Measurements from ENCODE around the gene CEMIP.

CEMIP gene

GRCh38 chr15:80911821-80912220, 132.7 kb downstream of the CEMIP start:
- Histone ChIP-seq H3K4me3 (ENCODE audit: extremely low read depth, insufficient read depth, low read length, poor library complexity, severe bottlenecking) (no peak overlapping the region), H3K4me1 (ENCODE audit: control insufficient read depth, insufficient read depth, low read length, poor library complexity, severe bottlenecking) (peaks cover 3% of the 10 kb centered on the region), H3K27ac (ENCODE audit: low read depth, low read length, severe bottlenecking) (no peak overlapping the region), H3K36me3 (ENCODE audit: control insufficient read depth, insufficient read depth, low read length) (no peaks in the 10 kb centered on the region), H3K9me3 (ENCODE audit: control insufficient read depth, low read length) (peaks cover 5% of the 10 kb centered on the region)
- WGBS, 2 experiments (ENCODE audit: insufficient coverage in 2 of 2), result 100% methylated on average over 1 of the region's 1 CpG

GRCh38 chr15:80912673-80913072, 133.5 kb downstream of the CEMIP start:
- no peak overlapping the region for H3K4me3 ChIP-seq (ENCODE audit: extremely low read depth, insufficient read depth, low read length, poor library complexity, severe bottlenecking)

GRCh38 chr15:80913541-80913940, 134.4 kb downstream of the CEMIP start:
- H3K4me3 ChIP-seq (ENCODE audit: extremely low read depth, insufficient read depth, low read length, poor library complexity, severe bottlenecking), result no peak overlapping the region
- H3K27ac ChIP-seq (ENCODE audit: low read depth, low read length, severe bottlenecking), result no peak overlapping the region
- 92 to 95% methylated on average over 5 of the region's 5 CpGs for WGBS, 2 experiments (ENCODE audit: insufficient coverage in 2 of 2)
- H3K9me3 ChIP-seq (ENCODE audit: control insufficient read depth, low read length), result peaks cover 5% of the 10 kb centered on the region
- H3K36me3 ChIP-seq (ENCODE audit: control insufficient read depth, insufficient read depth, low read length), result no peaks in the 10 kb centered on the region
- peaks cover 3% of the 10 kb centered on the region for H3K4me1 ChIP-seq (ENCODE audit: control insufficient read depth, insufficient read depth, low read length, poor library complexity, severe bottlenecking)

More at GRCh38 chr15:80912673-80913072, 133.5 kb downstream of the CEMIP start:
- Histone ChIP-seq H3K27ac (ENCODE audit: low read depth, low read length, severe bottlenecking) (no peak overlapping the region), H3K4me1 (ENCODE audit: control insufficient read depth, insufficient read depth, low read length, poor library complexity, severe bottlenecking) (peaks cover 3% of the 10 kb centered on the region), H3K36me3 (ENCODE audit: control insufficient read depth, insufficient read depth, low read length) (no peaks in the 10 kb centered on the region), H3K9me3 (ENCODE audit: control insufficient read depth, low read length) (peaks cover 5% of the 10 kb centered on the region)
- 95 to 100% methylated on average over 3 to 4 of the region's 6 CpGs for WGBS, 2 experiments (ENCODE audit: insufficient coverage in 2 of 2)

- no peak overlapping the region for H3K27ac ChIP-seq (ENCODE audit: low read depth, low read length, severe bottlenecking)
- H3K4me1 ChIP-seq (ENCODE audit: control insufficient read depth, insufficient read depth, low read length, poor library complexity, severe bottlenecking), result peaks cover 3% of the 10 kb centered on the region
- H3K36me3 ChIP-seq (ENCODE audit: control insufficient read depth, insufficient read depth, low read length), result no peaks in the 10 kb centered on the region
- no peak overlapping the region for H3K4me3 ChIP-seq (ENCODE audit: extremely low read depth, insufficient read depth, low read length, poor library complexity, severe bottlenecking)
- WGBS, 2 experiments (ENCODE audit: insufficient coverage in 2 of 2), result 18 to 50% methylated on average over 1 to 2 of the region's 3 CpGs
- no peaks in the 10 kb centered on the region for H3K9me3 ChIP-seq (ENCODE audit: control insufficient read depth, low read length)
Observed at GRCh38 chr15:80915472-80915871, 136.3 kb downstream of the CEMIP start.

GRCh38 chr15:80916056-80916455, 136.9 kb downstream of the CEMIP start:
- Histone ChIP-seq H3K27ac (ENCODE audit: low read depth, low read length, severe bottlenecking) (no peak overlapping the region), H3K9me3 (ENCODE audit: control insufficient read depth, low read length) (no peaks in the 10 kb centered on the region), H3K4me3 (ENCODE audit: extremely low read depth, insufficient read depth, low read length, poor library complexity, severe bottlenecking) (no peak overlapping the region), H3K4me1 (ENCODE audit: control insufficient read depth, insufficient read depth, low read length, poor library complexity, severe bottlenecking) (peaks cover 3% of the 10 kb centered on the region), H3K36me3 (ENCODE audit: control insufficient read depth, insufficient read depth, low read length) (no peaks in the 10 kb centered on the region)
- 61 to 79% methylated on average over 6 to 7 of the region's 7 CpGs for WGBS, 2 experiments (ENCODE audit: insufficient coverage in 2 of 2)

- Histone ChIP-seq H3K4me1 (ENCODE audit: control insufficient read depth, insufficient read depth, low read length, poor library complexity, severe bottlenecking) (peaks cover 2% of the 10 kb centered on the region), H3K4me3 (ENCODE audit: extremely low read depth, insufficient read depth, low read length, poor library complexity, severe bottlenecking) (no peak overlapping the region), H3K27ac (ENCODE audit: low read depth, low read length, severe bottlenecking) (no peak overlapping the region), H3K9me3 (ENCODE audit: control insufficient read depth, low read length) (no peaks in the 10 kb centered on the region), H3K36me3 (ENCODE audit: control insufficient read depth, insufficient read depth, low read length) (no peaks in the 10 kb centered on the region)
- 88 to 89% methylated on average over 4 to 5 of the region's 5 CpGs for WGBS, 2 experiments (ENCODE audit: insufficient coverage in 2 of 2)
Observed at GRCh38 chr15:80918196-80918783, 139.1 kb downstream of the CEMIP start.

GRCh38 chr15:80920271-80920699, 141.1 kb downstream of the CEMIP start:
- H3K27ac ChIP-seq (ENCODE audit: low read depth, low read length, severe bottlenecking), result no peak overlapping the region
- no peaks in the 10 kb centered on the region for H3K36me3 ChIP-seq (ENCODE audit: control insufficient read depth, insufficient read depth, low read length)
- H3K4me3 ChIP-seq (ENCODE audit: extremely low read depth, insufficient read depth, low read length, poor library complexity, severe bottlenecking), result no peak overlapping the region
- 87 to 89% methylated on average over 3 to 5 of the region's 5 CpGs for WGBS, 2 experiments (ENCODE audit: insufficient coverage in 2 of 2)
- H3K4me1 ChIP-seq (ENCODE audit: control insufficient read depth, insufficient read depth, low read length, poor library complexity, severe bottlenecking), result no peaks in the 10 kb centered on the region
- H3K9me3 ChIP-seq (ENCODE audit: control insufficient read depth, low read length), result no peaks in the 10 kb centered on the region

- no peak overlapping the region for H3K4me3 ChIP-seq (ENCODE audit: extremely low read depth, insufficient read depth, low read length, poor library complexity, severe bottlenecking)
- no peaks in the 10 kb centered on the region for H3K9me3 ChIP-seq (ENCODE audit: control insufficient read depth, low read length)
- H3K27ac ChIP-seq (ENCODE audit: low read depth, low read length, severe bottlenecking), result no peak overlapping the region
- WGBS, 2 experiments (ENCODE audit: insufficient coverage in 2 of 2), result 92% methylated on average over 17 to 19 of the region's 20 CpGs
- H3K4me1 ChIP-seq (ENCODE audit: control insufficient read depth, insufficient read depth, low read length, poor library complexity, severe bottlenecking), result no peaks in the 10 kb centered on the region
- H3K36me3 ChIP-seq (ENCODE audit: control insufficient read depth, insufficient read depth, low read length), result no peaks in the 10 kb centered on the region
Observed at GRCh38 chr15:80921736-80922410, 142.7 kb downstream of the CEMIP start.

- Histone ChIP-seq H3K4me3 (ENCODE audit: extremely low read depth, insufficient read depth, low read length, poor library complexity, severe bottlenecking) (no peak overlapping the region), H3K4me1 (ENCODE audit: control insufficient read depth, insufficient read depth, low read length, poor library complexity, severe bottlenecking) (no peaks in the 10 kb centered on the region), H3K9me3 (ENCODE audit: control insufficient read depth, low read length) (no peaks in the 10 kb centered on the region), H3K27ac (ENCODE audit: low read depth, low read length, severe bottlenecking) (no peak overlapping the region), H3K36me3 (ENCODE audit: control insufficient read depth, insufficient read depth, low read length) (no peaks in the 10 kb centered on the region)
- WGBS, 2 experiments (ENCODE audit: insufficient coverage in 2 of 2), result 91 to 92% methylated on average over 6 of the region's 6 CpGs
Observed at GRCh38 chr15:80923668-80924067, 144.5 kb downstream of the CEMIP start.

- Histone ChIP-seq H3K4me3 (ENCODE audit: extremely low read depth, insufficient read depth, low read length, poor library complexity, severe bottlenecking) (no peak overlapping the region), H3K4me1 (ENCODE audit: control insufficient read depth, insufficient read depth, low read length, poor library complexity, severe bottlenecking) (no peaks in the 10 kb centered on the region), H3K27ac (ENCODE audit: low read depth, low read length, severe bottlenecking) (no peak overlapping the region), H3K9me3 (ENCODE audit: control insufficient read depth, low read length) (no peaks in the 10 kb centered on the region), H3K36me3 (ENCODE audit: control insufficient read depth, insufficient read depth, low read length) (no peaks in the 10 kb centered on the region)
- 87 to 94% methylated on average over 4 of the region's 4 CpGs for WGBS, 2 experiments (ENCODE audit: insufficient coverage in 2 of 2)
Observed at GRCh38 chr15:80924278-80924677, 145.1 kb downstream of the CEMIP start.

GRCh38 chr15:80925597-80926059, 146.5 kb downstream of the CEMIP start:
- Histone ChIP-seq H3K27ac (ENCODE audit: low read depth, low read length, severe bottlenecking) (no peak overlapping the region), H3K4me1 (ENCODE audit: control insufficient read depth, insufficient read depth, low read length, poor library complexity, severe bottlenecking) (no peaks in the 10 kb centered on the region), H3K4me3 (ENCODE audit: extremely low read depth, insufficient read depth, low read length, poor library complexity, severe bottlenecking) (no peak overlapping the region), H3K9me3 (ENCODE audit: control insufficient read depth, low read length) (no peaks in the 10 kb centered on the region), H3K36me3 (ENCODE audit: control insufficient read depth, insufficient read depth, low read length) (no peaks in the 10 kb centered on the region)
- WGBS, 2 experiments (ENCODE audit: insufficient coverage in 2 of 2), result 85 to 96% methylated on average over 7 to 12 of the region's 17 CpGs
